ENCODE data around the gene CDR2L.

GRCh38 chr17:74952431-74953133, 34.9 kb upstream of the CDR2L start:
- no peak for TF ChIP-seq EP300 (IDR thresholded peaks at IDR 0.05)
- no peak for TF ChIP-seq CTCF (IDR thresholded peaks at IDR 0.05)
